ENCODE data around the gene DNAJC6.

- no peak for TF ChIP-seq POLR2A (IDR thresholded peaks at IDR 0.05; ENCODE audit: low read depth, low read length)
- TF ChIP-seq POLR2AphosphoS5 (IDR thresholded peaks at IDR 0.05; ENCODE audit: low read depth, low read length) = no peak
Measured at GRCh38 chr1:65440915-65441314, 131.6 kb downstream of the DNAJC6 start.
